Fibroblast of skin of back (primary cell): Measurements from ENCODE around the gene MYO1E.
"Not testable (repeated sequence)": the region's sequence is repeated elsewhere in the genome, so short reads cannot be mapped to it uniquely, and the experiment has no call there.

ENCODE experiments used
- DNase-seq: peaks from one replicate; pipeline ENCODE4 v3.0.0-alpha.2; 2013

Gene MYO1E

GRCh38 chr15:59162080-59162479 lies 210.6 kb downstream of the MYO1E start:
- DNase-seq, result not testable (repeated sequence)

- DNase-seq, result no peak
Measured at GRCh38 chr15:59160880-59161593, 211.6 kb downstream of the MYO1E start.

GRCh38 chr15:59159210-59159609 lies 213.5 kb downstream of the MYO1E start:
- no peak for DNase-seq

GRCh38 chr15:59158701-59159034 lies 214.0 kb downstream of the MYO1E start:
- no peak for DNase-seq

- DNase-seq, result no peak
Measured at GRCh38 chr15:59157840-59158700, 214.6 kb downstream of the MYO1E start.

GRCh38 chr15:59157396-59157795 lies 215.3 kb downstream of the MYO1E start:
- DNase-seq, result no peak

GRCh38 chr15:59155431-59155830 lies 217.2 kb downstream of the MYO1E start:
- DNase-seq, result no peak

- no peak for DNase-seq
Measured at GRCh38 chr15:59154243-59154642, 218.4 kb downstream of the MYO1E start.

GRCh38 chr15:59153466-59153865 lies 219.2 kb downstream of the MYO1E start:
- no peak for DNase-seq

- DNase-seq, result no peak
Measured at GRCh38 chr15:59152694-59153450, 219.8 kb downstream of the MYO1E start.

GRCh38 chr15:59150185-59150584 lies 222.5 kb downstream of the MYO1E start:
- no peak for DNase-seq

- DNase-seq, result peak; percentile 57
Measured at GRCh38 chr15:59148153-59148833, 224.4 kb downstream of the MYO1E start.

GRCh38 chr15:59147666-59148065 lies 225.0 kb downstream of the MYO1E start:
- no peak for DNase-seq

- not testable (repeated sequence) for DNase-seq
Measured at GRCh38 chr15:59144594-59144993, 228.1 kb downstream of the MYO1E start.

- DNase-seq, result no peak
Measured at GRCh38 chr15:59143281-59143680, 229.4 kb downstream of the MYO1E start.

- DNase-seq, result no peak
Measured at GRCh38 chr15:59140422-59141226, 232.0 kb downstream of the MYO1E start.

GRCh38 chr15:59138243-59138642 lies 234.4 kb downstream of the MYO1E start:
- peak; percentile 39 for DNase-seq

GRCh38 chr15:59137566-59137965 lies 235.1 kb downstream of the MYO1E start:
- no peak for DNase-seq

GRCh38 chr15:59133929-59134427 lies 238.7 kb downstream of the MYO1E start:
- no peak for DNase-seq

GRCh38 chr15:59131969-59132562 lies 240.6 kb downstream of the MYO1E start:
- DNase-seq, result no peak

GRCh38 chr15:59131456-59131855 lies 241.2 kb downstream of the MYO1E start:
- DNase-seq, result no peak
